MM.1S (cell line): Measurements from ENCODE around the gene ALPK3.

Source experiments
- DNase-seq: peaks from one replicate; pipeline ENCODE4 v3.0.0-alpha.2; 2015
- H2AFZ ChIP-seq: fragments of 300-600 bp; sonication (generic); 2 replicates; pipeline ENCODE4 v1.6.0; 2016; ENCODE audit warnings: antibody characterized with exemption, low read length
- H3F3A ChIP-seq: fragments of 300-600 bp; sonication (generic); 2 replicates; pipeline ENCODE4 v1.6.1; 2016; ENCODE audit warnings: mild to moderate bottlenecking, antibody characterized with exemption, low read length, moderate library complexity, mixed read lengths; ENCODE audit not compliant: insufficient read depth
- H3K27ac ChIP-seq: fragments of 300-600 bp; sonication (generic); 2 replicates; pipeline ENCODE4 v1.5.1; 2016; ENCODE audit warnings: mild to moderate bottlenecking, low read length
- H3K27me3 ChIP-seq: fragments of 300-600 bp; sonication (generic); replicated peaks from 2 replicates; pipeline ENCODE4 v1.6.0; 2016; ENCODE audit warnings: low read length; ENCODE audit not compliant: insufficient read depth
- H3K36me3 ChIP-seq: fragments of 300-600 bp; sonication (generic); replicated peaks from 2 replicates; pipeline ENCODE4 v1.6.1; 2016; ENCODE audit warnings: mild to moderate bottlenecking, low read length, mixed read lengths; ENCODE audit not compliant: insufficient read depth
- H3K4me1 ChIP-seq: fragments of 300-600 bp; sonication (generic); 2 replicates; pipeline ENCODE4 v1.6.1; 2016; ENCODE audit warnings: low read length, mixed read lengths
- H3K4me2 ChIP-seq: fragments of 300-600 bp; sonication (generic); 2 replicates; pipeline ENCODE4 v1.6.0; 2016; ENCODE audit warnings: low read depth, low read length
- H3K4me3 ChIP-seq: fragments of 300-600 bp; sonication (generic); 2 replicates; pipeline ENCODE4 v1.5.1; 2016; ENCODE audit warnings: low read length, mixed read lengths
- H3K79me2 ChIP-seq: fragments of 300-600 bp; sonication (generic); 2 replicates; pipeline ENCODE4 v1.6.1; 2016; ENCODE audit warnings: mixed run types, low read length, mixed read lengths
- H3K9ac ChIP-seq: fragments of 300-600 bp; sonication (generic); 2 replicates; pipeline ENCODE4 v1.6.1; 2016; ENCODE audit warnings: low read length, mixed read lengths
- H3K9me2 ChIP-seq: fragments of 300-600 bp; sonication (generic); replicated peaks from 2 replicates; pipeline ENCODE4 v1.6.1; 2016; ENCODE audit warnings: mild to moderate bottlenecking, low read length, mixed read lengths; ENCODE audit not compliant: insufficient read depth
- H3K9me3 ChIP-seq: fragments of 300-600 bp; sonication (generic); replicated peaks from 2 replicates; pipeline ENCODE4 v1.6.1; 2016; ENCODE audit warnings: mild to moderate bottlenecking, low read length, mixed read lengths; ENCODE audit not compliant: insufficient read depth
- H4K20me1 ChIP-seq: fragments of 300-600 bp; sonication (generic); 2 replicates; pipeline ENCODE4 v1.6.1; 2016; ENCODE audit warnings: mild to moderate bottlenecking, low read length, moderate library complexity, mixed read lengths; ENCODE audit not compliant: insufficient read depth
- CTCF ChIP-seq: fragments of 300-600 bp; sonication (generic); IDR thresholded peaks from 2 replicates; pipeline ENCODE4 v1.5.1; 2016; ENCODE audit warnings: antibody characterized with exemption, low read length, mixed read lengths
- EZH2 ChIP-seq: fragments of 300-600 bp; sonication (generic); optimal IDR thresholded peaks from 2 replicates; pipeline ENCODE3; 2017; ENCODE audit warnings: low read depth, mild to moderate bottlenecking, antibody characterized with exemption, low read length, mixed read lengths
- EZH2phosphoT487 ChIP-seq: fragments of 300-600 bp; sonication (generic); IDR thresholded peaks from 2 replicates; pipeline ENCODE4 v1.6.1; 2018; ENCODE audit warnings: antibody characterized with exemption, low read length

ALPK3 gene

GRCh38 chr15:84823282-84823878 lies 6.2 kb downstream of the ALPK3 start:
- Histone ChIP-seq H3K27me3 (no peaks in the 10 kb centered on the region), H3F3A (no peaks in the 10 kb centered on the region), H2AFZ (no peak overlapping the region), H3K4me2 (no peak overlapping the region), H3K9me2 (no peaks in the 10 kb centered on the region), H3K79me2 (no peaks in the 10 kb centered on the region), H3K9me3 (no peaks in the 10 kb centered on the region), H3K4me3 (no peak overlapping the region), H3K9ac (no peak overlapping the region), H3K27ac (no peak overlapping the region), H3K36me3 (no peaks in the 10 kb centered on the region), H4K20me1 (no peaks in the 10 kb centered on the region), H3K4me1 (no peaks in the 10 kb centered on the region)
- no peak for DNase-seq
- no peak for TF ChIP-seq EZH2
- no peak for TF ChIP-seq EZH2phosphoT487
- no peak for TF ChIP-seq CTCF

- no peaks in the 10 kb centered on the region for H3K79me2 ChIP-seq
- H2AFZ ChIP-seq, result no peak overlapping the region
- H3K9me2 ChIP-seq, result no peaks in the 10 kb centered on the region
- H3K4me2 ChIP-seq, result no peak overlapping the region
- DNase-seq, result no peak
- H3K36me3 ChIP-seq, result no peaks in the 10 kb centered on the region
- H3K9ac ChIP-seq, result no peak overlapping the region
- H4K20me1 ChIP-seq, result no peaks in the 10 kb centered on the region
- TF ChIP-seq CTCF (no peak), EZH2 (no peak), EZH2phosphoT487 (no peak)
- no peaks in the 10 kb centered on the region for H3K4me1 ChIP-seq
- H3K4me3 ChIP-seq, result no peak overlapping the region
- no peaks in the 10 kb centered on the region for H3F3A ChIP-seq
- no peak overlapping the region for H3K27ac ChIP-seq
- no peaks in the 10 kb centered on the region for H3K27me3 ChIP-seq
- H3K9me3 ChIP-seq, result no peaks in the 10 kb centered on the region
Observed at GRCh38 chr15:84824260-84825007, 7.3 kb downstream of the ALPK3 start.

GRCh38 chr15:84826369-84826823 lies 9.2 kb downstream of the ALPK3 start:
- DNase-seq, result no peak
- Histone ChIP-seq H3K9me3 (no peaks in the 10 kb centered on the region), H4K20me1 (no peaks in the 10 kb centered on the region), H3K36me3 (no peaks in the 10 kb centered on the region), H3K4me3 (no peak overlapping the region), H3K9ac (no peak overlapping the region), H3K27ac (no peak overlapping the region), H3K4me1 (no peaks in the 10 kb centered on the region), H3F3A (no peaks in the 10 kb centered on the region), H2AFZ (no peak overlapping the region), H3K4me2 (no peak overlapping the region), H3K9me2 (no peaks in the 10 kb centered on the region), H3K79me2 (no peaks in the 10 kb centered on the region), H3K27me3 (no peaks in the 10 kb centered on the region)
- TF ChIP-seq CTCF (peak; percentile 32), EZH2 (no peak)
